ENCODE measurements around the gene LSP1.

DNA sequence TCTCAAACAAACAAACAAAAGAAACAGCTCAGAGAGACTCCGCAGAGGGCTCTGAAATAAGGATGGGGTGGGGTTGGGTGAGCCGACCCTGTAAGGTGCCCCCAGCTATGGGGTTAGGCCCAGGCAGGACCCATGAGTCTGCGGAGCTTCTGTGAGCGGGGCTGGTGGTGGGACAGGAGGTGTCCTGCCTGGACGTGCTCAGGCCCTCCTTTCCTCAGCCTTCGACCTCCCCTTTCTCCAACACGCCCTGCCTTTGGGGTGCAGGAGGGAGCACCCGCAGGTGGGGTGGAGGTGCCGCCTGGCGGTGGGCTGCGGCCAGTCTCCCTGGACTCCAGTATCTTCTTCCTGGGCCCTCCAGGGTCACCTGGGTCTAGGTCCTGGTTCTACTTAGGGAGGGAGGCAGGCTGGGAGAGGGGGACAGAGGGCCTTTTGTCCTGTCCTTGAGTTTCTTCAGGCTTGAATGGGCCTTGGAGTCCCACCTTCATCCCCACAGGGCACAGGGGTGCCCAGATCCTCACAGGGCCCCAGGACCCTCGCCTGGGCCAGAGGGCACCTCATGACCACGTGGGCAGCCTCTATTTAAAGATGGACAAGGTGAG, 26.6 kb downstream of the LSP1 start:
- TF ChIP-seq GTF2F1 (IDR thresholded peaks at IDR 0.05; ENCODE audit: borderline replicate concordance, low read depth, low read length) (no peak), SIX5 (IDR thresholded peaks at IDR 0.05; ENCODE audit: low read depth, low read length) (no peak), CTCF (IDR thresholded peaks at IDR 0.05; ENCODE audit: control extremely low read depth in 1 of 3, insufficient read depth in 1 of 3, low read depth in 1 of 3, low read length in 3 of 3) (no peak), POLR2AphosphoS5 (IDR thresholded peaks at IDR 0.05; ENCODE audit: low read depth, low read length) (no peak), ATF2 (IDR thresholded peaks at IDR 0.05; ENCODE audit: low read length) (no peak), CBX5 (IDR thresholded peaks at IDR 0.05; ENCODE audit: low read depth, low read length) (no peak), TBP (IDR thresholded peaks at IDR 0.05; ENCODE audit: low read depth, low read length) (no peak), KDM4A (IDR thresholded peaks at IDR 0.05; ENCODE audit: low read depth, low read length, severe bottlenecking) (no peak), SP1 (IDR thresholded peaks at IDR 0.05; ENCODE audit: low read depth, low read length) (no peak), EZH2 (IDR thresholded peaks at IDR 0.05; ENCODE audit: low read depth, low read length, severe bottlenecking) (no peak)

Measured in H1 (cell line).